Transverse colon (tissue), 4 donors: Measurements from ENCODE around the gene FBH1.

Experiments used
- CTCF ChIP-seq, 5 experiments: fragments of 200-600 bp in 3 of 5; fragments of 450-650 bp in 2 of 5; sonication (generic) in 3 of 5; IDR thresholded peaks; 1 replicate in 2 of 5; 2 replicates in 3 of 5; pipeline ENCODE4 v1.5.1; 2016 to 2017; ENCODE audit warnings: antibody characterized with exemption in 5 of 5, inconsistent platforms in 3 of 5, mild to moderate bottlenecking in 2 of 5, moderate library complexity in 1 of 5
- POLR2A ChIP-seq: fragments of 450-650 bp; IDR thresholded peaks from one replicate; pipeline ENCODE4 v1.6.1; 2016; ENCODE audit warnings: antibody characterized with exemption, mild to moderate bottlenecking, moderate library complexity
- POLR2AphosphoS5 ChIP-seq, 3 donors: sonication (generic); formaldehyde crosslinking; IDR thresholded peaks; one replicate each; pipeline ENCODE4 v1.6.1; 2016; ENCODE audit warnings: antibody characterized with exemption in 3 of 3

- no peak for TF ChIP-seq CTCF (IDR thresholded peaks at IDR 0.05)
- no peak for TF ChIP-seq POLR2AphosphoS5 (IDR thresholded peaks at IDR 0.05)
- no peak for TF ChIP-seq POLR2A
These were observed 4.8 kb downstream of the FBH1 start for GRCh38 chr10:5894873-5895272.
